ENCODE data around the gene NDUFB3.

Gene NDUFB3

GRCh38 chr2:201126308-201127151 lies 54.7 kb downstream of the NDUFB3 start:
- no peak for DNase-seq (ENCODE audit: low read depth)

GRCh38 chr2:201127152-201127511 lies 55.3 kb downstream of the NDUFB3 start:
- no peak overlapping the region for H3K4me3 ChIP-seq (ENCODE audit: low read depth, low read length)

More at GRCh38 chr2:201126308-201127151, 54.7 kb downstream of the NDUFB3 start:
- no peak overlapping the region for H3K4me3 ChIP-seq (ENCODE audit: low read depth, low read length)

DNA sequence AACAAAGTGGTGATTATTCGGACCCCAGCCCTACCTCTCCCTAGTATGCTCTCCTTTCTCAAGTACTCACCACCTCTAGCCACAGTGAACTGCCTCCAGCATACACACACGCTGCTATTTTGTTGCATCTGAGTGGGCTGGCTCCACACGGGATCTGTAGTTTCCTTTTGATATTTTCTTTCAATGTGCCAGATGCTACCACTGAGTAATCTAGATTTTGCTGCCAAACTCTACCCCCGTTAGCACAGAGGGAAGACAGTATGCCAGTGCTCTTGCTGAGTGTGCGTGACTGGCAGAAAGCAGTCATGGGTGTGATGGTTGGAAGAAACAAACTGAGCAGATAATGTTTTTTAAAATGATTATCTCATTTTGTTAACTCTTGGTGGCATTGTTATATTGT lies 55.8 kb downstream of the NDUFB3 start:
- no peak for DNase-seq (ENCODE audit: low read depth)
- no peak overlapping the region for H3K4me3 ChIP-seq (ENCODE audit: low read depth, low read length)

More at GRCh38 chr2:201127152-201127511, 55.3 kb downstream of the NDUFB3 start:
- no peak for DNase-seq (ENCODE audit: low read depth)

DNA sequence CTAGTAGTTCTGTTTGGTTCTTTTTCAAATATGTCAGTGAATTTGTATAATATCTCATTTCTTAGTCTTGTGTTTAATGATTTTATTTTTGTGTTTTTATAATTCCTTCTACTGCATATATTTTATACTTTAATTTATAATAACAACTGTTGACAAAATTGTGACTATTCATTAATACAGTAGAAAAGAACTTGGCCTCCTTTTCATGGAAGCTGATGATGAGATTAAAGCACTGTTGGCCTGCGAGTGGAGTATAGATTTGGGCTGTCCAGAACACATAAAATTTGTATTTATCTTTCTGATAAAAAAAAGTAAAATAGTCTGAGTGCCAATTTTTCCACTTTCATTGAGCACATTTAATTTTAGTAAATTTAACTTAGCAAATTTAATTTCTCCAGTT lies 56.2 kb downstream of the NDUFB3 start:
- no peak for DNase-seq (ENCODE audit: low read depth)
- H3K4me3 ChIP-seq (ENCODE audit: low read depth, low read length): no peak overlapping the region

GRCh38 chr2:201128933-201129505 lies 57.2 kb downstream of the NDUFB3 start:
- no peak overlapping the region for H3K4me3 ChIP-seq (ENCODE audit: low read depth, low read length)

GRCh38 chr2:201130524-201131186 lies 58.9 kb downstream of the NDUFB3 start:
- H3K4me3 ChIP-seq (ENCODE audit: low read depth, low read length): no peak overlapping the region
- peak; percentile 61 for DNase-seq (ENCODE audit: low read depth)

More at GRCh38 chr2:201128933-201129505, 57.2 kb downstream of the NDUFB3 start:
- no peak for DNase-seq (ENCODE audit: low read depth)

DNA sequence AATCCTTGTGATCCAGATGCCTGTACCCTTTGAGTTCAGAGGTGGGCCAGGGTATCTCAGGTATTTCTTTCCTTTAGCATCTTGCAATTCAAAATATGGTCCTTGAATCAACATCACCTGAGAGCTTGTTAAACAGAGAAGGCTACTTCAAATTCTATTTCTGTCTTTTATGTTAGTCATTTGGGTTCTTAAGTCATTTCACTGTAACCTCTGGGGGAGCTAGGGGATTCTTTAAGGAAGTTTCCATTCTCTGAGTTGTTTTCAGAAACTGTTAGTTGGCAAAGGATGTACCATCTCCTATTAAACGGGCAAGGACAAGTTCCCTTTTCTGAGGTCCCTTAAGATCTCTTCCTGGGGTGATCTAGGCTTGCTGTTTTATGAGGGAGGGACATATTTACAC lies 60.7 kb downstream of the NDUFB3 start:
- DNase-seq (ENCODE audit: low read depth): no peak
- no peak overlapping the region for H3K4me3 ChIP-seq (ENCODE audit: low read depth, low read length)

Measured in skeletal muscle cell (primary cell).